HEK293 (cell line): ENCODE data around the gene PFAS.

Experiments
- CTCF ChIA-PET: fragments of 350-600 bp; formaldehyde crosslinking; extraction: SDS; loops from one replicate; lab custom pipeline; 2021; ENCODE audit warnings: antibody characterized with exemption; lab: Yijun Ruan, JAX
- POLR2A ChIA-PET: fragments of 300-600 bp; formaldehyde crosslinking; extraction: SDS; loops from one replicate; lab custom pipeline; 2020; ENCODE audit warnings: antibody characterized with exemption, inconsistent platforms; lab: Yijun Ruan, JAX
- H3K27ac ChIP-seq: fragments of 200-500 bp; sonication (Bioruptor generic); 2 replicates; pipeline ENCODE4 v1.5.1; 2014; ENCODE audit warnings: low read depth, low read length, control low read depth, inconsistent platforms; ENCODE audit errors: extremely low read depth
- H3K36me3 ChIP-seq, 2 experiments: fragments of 200-500 bp in 1 of 2; sonication (Bioruptor generic) in 1 of 2; 1 replicate in 1 of 2; 2 replicates in 1 of 2; pipeline ENCODE4 v1.5.1; 2014 to 2017; ENCODE audit warnings: inconsistent platforms in 2 of 2, low read length in 2 of 2; ENCODE audit not compliant: control insufficient read depth in 2 of 2, insufficient read depth in 1 of 2
- H3K4me1 ChIP-seq: fragments of 200-500 bp; sonication (Bioruptor generic); 2 replicates; pipeline ENCODE4 v1.5.1; 2014; ENCODE audit warnings: mild to moderate bottlenecking, low read length, inconsistent platforms; ENCODE audit not compliant: control insufficient read depth, insufficient read depth
- H3K4me3 ChIP-seq: 2 replicates; pipeline ENCODE4 v1.5.1; 2011; ENCODE audit warnings: low read depth, mild to moderate bottlenecking, control low read depth, low read length, moderate library complexity
- H3K9me3 ChIP-seq: fragments of 200-500 bp; sonication (Bioruptor generic); 2 replicates; pipeline ENCODE4 v1.5.1; 2014; ENCODE audit warnings: low read depth, low read length, inconsistent platforms; ENCODE audit not compliant: control insufficient read depth, insufficient read depth
- AEBP2 ChIP-seq: fragments of 450-650 bp; formaldehyde crosslinking; IDR thresholded peaks from 2 replicates; pipeline ENCODE4 v1.5.1; 2016; ENCODE audit warnings: missing biosample characterization, missing genetic modification characterization, borderline replicate concordance
- CTCF ChIP-seq: fragments of 450-650 bp; formaldehyde crosslinking; IDR thresholded peaks from 2 replicates; pipeline ENCODE4 v1.5.1; 2016; ENCODE audit warnings: missing biosample characterization, missing genetic modification characterization
- GLIS2 ChIP-seq: fragments of 450-650 bp; formaldehyde crosslinking; IDR thresholded peaks from 2 replicates; pipeline ENCODE4 v1.5.1; 2016; ENCODE audit warnings: missing biosample characterization, missing genetic modification characterization
- KLF7 ChIP-seq: fragments of 450-650 bp; formaldehyde crosslinking; IDR thresholded peaks from 2 replicates; pipeline ENCODE4 v1.5.1; 2016; ENCODE audit warnings: missing biosample characterization, missing genetic modification characterization, borderline replicate concordance
- WT1 ChIP-seq: fragments of 450-650 bp; formaldehyde crosslinking; IDR thresholded peaks from 2 replicates; pipeline ENCODE4 v1.5.1; 2016; ENCODE audit warnings: missing biosample characterization, missing genetic modification characterization
- ZBTB17 ChIP-seq: fragments of 450-650 bp; formaldehyde crosslinking; IDR thresholded peaks from 2 replicates; pipeline ENCODE4 v1.5.1; 2016; ENCODE audit warnings: missing biosample characterization, missing genetic modification characterization
- ZNF10 ChIP-seq: fragments of 450-650 bp; formaldehyde crosslinking; IDR thresholded peaks from 2 replicates; pipeline ENCODE4 v1.5.1; 2017; ENCODE audit warnings: missing biosample characterization, missing genetic modification characterization
- ZNF132 ChIP-seq: fragments of 450-650 bp; formaldehyde crosslinking; IDR thresholded peaks from 2 replicates; pipeline ENCODE4 v1.5.1; 2017; ENCODE audit warnings: missing biosample characterization, missing genetic modification characterization, borderline replicate concordance
- ZNF16 ChIP-seq: fragments of 450-650 bp; formaldehyde crosslinking; IDR thresholded peaks from 2 replicates; pipeline ENCODE4 v1.5.1; 2016; ENCODE audit warnings: low read depth, missing biosample characterization, missing genetic modification characterization
- ZNF248 ChIP-seq: fragments of 450-650 bp; formaldehyde crosslinking; IDR thresholded peaks from 2 replicates; pipeline ENCODE4 v1.5.1; 2017; ENCODE audit warnings: missing biosample characterization, missing genetic modification characterization
- ZNF266 ChIP-seq: fragments of 450-650 bp; formaldehyde crosslinking; IDR thresholded peaks from 2 replicates; pipeline ENCODE4 v1.5.1; 2016; ENCODE audit warnings: missing biosample characterization, missing genetic modification characterization, low read depth
- ZNF280C ChIP-seq: fragments of 450-650 bp; formaldehyde crosslinking; IDR thresholded peaks from 2 replicates; pipeline ENCODE4 v1.5.1; 2016; ENCODE audit warnings: missing biosample characterization, missing genetic modification characterization
- ZNF391 ChIP-seq: fragments of 450-650 bp; formaldehyde crosslinking; IDR thresholded peaks from 2 replicates; pipeline ENCODE4 v1.5.1; 2016; ENCODE audit warnings: low read depth, missing biosample characterization, missing genetic modification characterization, borderline replicate concordance
- ZNF404 ChIP-seq: fragments of 450-650 bp; formaldehyde crosslinking; IDR thresholded peaks from 2 replicates; pipeline ENCODE4 v1.5.1; 2017; ENCODE audit warnings: missing biosample characterization, missing genetic modification characterization
- ZNF449 ChIP-seq: fragments of 450-650 bp; formaldehyde crosslinking; IDR thresholded peaks from 2 replicates; pipeline ENCODE4 v1.5.1; 2017; ENCODE audit warnings: missing biosample characterization, mild to moderate bottlenecking, missing genetic modification characterization, moderate library complexity
- ZNF571 ChIP-seq: fragments of 450-650 bp; formaldehyde crosslinking; IDR thresholded peaks from 2 replicates; pipeline ENCODE4 v1.5.0; 2017; ENCODE audit warnings: missing biosample characterization, missing genetic modification characterization
- ZNF624 ChIP-seq: fragments of 450-650 bp; formaldehyde crosslinking; IDR thresholded peaks from 2 replicates; pipeline ENCODE4 v1.5.1; 2017; ENCODE audit warnings: missing biosample characterization, missing genetic modification characterization
- ZNF639 ChIP-seq: fragments of 450-650 bp; formaldehyde crosslinking; IDR thresholded peaks from 2 replicates; pipeline ENCODE4 v1.5.1; 2016; ENCODE audit warnings: missing biosample characterization, missing genetic modification characterization
- ZNF704 ChIP-seq: fragments of 450-650 bp; formaldehyde crosslinking; IDR thresholded peaks from 2 replicates; pipeline ENCODE4 v1.5.1; 2016; ENCODE audit warnings: missing biosample characterization, missing genetic modification characterization
- ZNF792 ChIP-seq: fragments of 450-650 bp; formaldehyde crosslinking; IDR thresholded peaks from 2 replicates; pipeline ENCODE4 v1.5.1; 2016; ENCODE audit warnings: missing biosample characterization, missing genetic modification characterization

The PFAS gene

GRCh38 chr17:8204761-8205555 lies 44.1 kb upstream of the PFAS start (continued):
- no peak for TF ChIP-seq CTCF (tag by site-specific recombination)

- POLR2A ChIA-PET, result interaction anchor here (1.0 to 16.4 kb wide), 4 partner anchors 8 to 89 kb away, joined by 3 to 394 read pairs (median 112); partner anchors contain the start of genes BORCS6 and SLC25A35
- no peak for TF ChIP-seq ZNF16 (tag by site-specific recombination)
- TF ChIP-seq ZNF266 (tag by site-specific recombination), result no peak
- TF ChIP-seq ZNF132 (tag by site-specific recombination), result no peak
- no peak for TF ChIP-seq ZNF391
- TF ChIP-seq ZNF449 (tag by site-specific recombination), result no peak
- no peak for TF ChIP-seq ZNF639 (tag by site-specific recombination)
- TF ChIP-seq AEBP2 (tag by site-specific recombination), result no peak
- TF ChIP-seq, all 188 proteins: peak for 0
- Histone ChIP-seq H3K4me3 (no peak overlapping the region), H3K36me3 (peaks cover 60 to 62% of the 10 kb centered on the region in 2 experiments), H3K4me1 (peaks cover 8% of the 10 kb centered on the region), H3K27ac (no peak overlapping the region), H3K9me3 (no peaks in the 10 kb centered on the region)
- CTCF ChIA-PET, result interaction anchor here (0.6 to 1.4 kb wide), 3 partner anchors 8 to 123 kb away, joined by 3 to 6 read pairs (median 3); no protein-coding TSS in a partner anchor
These were observed 42.6 kb upstream of the PFAS start for GRCh38 chr17:8206536-8206935.

- H3K9me3 ChIP-seq, result no peaks in the 10 kb centered on the region
- peaks cover 8% of the 10 kb centered on the region for H3K4me1 ChIP-seq
- peak within 1 kb of the TSS; percentile 76 for H3K4me3 ChIP-seq
- CTCF ChIA-PET, result interaction anchor here (0.6 to 2.2 kb wide), 12 partner anchors 9 to 307 kb away, joined by 3 to 10 read pairs (median 4); partner anchors contain the start of gene CTC1
- POLR2A ChIA-PET, result interaction anchor here (0.5 to 16.4 kb wide), 30 partner anchors 10 to 359 kb away, joined by 3 to 394 read pairs (median 6); partner anchors contain the start of genes BORCS6, CTC1, HES7 and KRABD2
- peaks cover 33 to 42% of the 10 kb centered on the region in 2 experiments for H3K36me3 ChIP-seq
- peak within 1 kb of the TSS; percentile 91 for H3K27ac ChIP-seq
- TF ChIP-seq ZNF10, result peak; percentile 10; the same call in 1 of the 2 replicates
- TF ChIP-seq KLF7 (tag by site-specific recombination), result peak; percentile 94
- TF ChIP-seq ZBTB17, result peak; percentile 77
- TF ChIP-seq ZNF404 (tag by site-specific recombination), result no peak
- 0 out of 2 replicates have a peak, but pooled peaks have one; percentile 60 for TF ChIP-seq WT1 (tag by site-specific recombination)
- no peak for TF ChIP-seq ZNF280C (tag by site-specific recombination)
- no peak for TF ChIP-seq ZNF248
- peak; percentile 72 for TF ChIP-seq GLIS2 (tag by site-specific recombination)
- no peak for TF ChIP-seq ZNF624 (tag by site-specific recombination)
- TF ChIP-seq ZNF792 (tag by site-specific recombination), result peak; percentile 44; the same call in 1 of the 2 replicates
- no peak for TF ChIP-seq ZNF704 (tag by site-specific recombination)
- TF ChIP-seq ZNF571, result no peak
These were observed 39.0 kb upstream of the PFAS start, which contains the start of gene AURKB for GRCh38 chr17:8209907-8210760. AURKB (minus strand) TSS chr17:8210575; CDS start chr17:8210224, 351 bp downstream.
